SK-N-SH treated with all-trans-retinoic acid at 6 μM for 48 hours (cell line): ENCODE measurements around the gene COX7A1.

Source experiments
- ISL1 ChIP-seq: fragments of 250-450 bp; sonication (Bioruptor Pico); IDR thresholded peaks from 2 replicates; pipeline ENCODE4 v2.1.2; 2022; ENCODE audit warnings: mild to moderate bottlenecking, moderate library complexity
- PATZ1 ChIP-seq: fragments of 250-450 bp; sonication (Bioruptor Pico); IDR thresholded peaks from 2 replicates; pipeline ENCODE4 v1.8.0; 2020; ENCODE audit warnings: mild to moderate bottlenecking, moderate library complexity, borderline replicate concordance
- TOX ChIP-seq: fragments of 250-450 bp; sonication (Bioruptor Pico); IDR thresholded peaks from 2 replicates; pipeline ENCODE4 v1.8.0; 2021; ENCODE audit warnings: mild to moderate bottlenecking, moderate library complexity, borderline replicate concordance
- ZFP3 ChIP-seq: fragments of 250-450 bp; sonication (Bioruptor Pico); IDR thresholded peaks from 2 replicates; pipeline ENCODE4 v1.5.0; 2020; ENCODE audit warnings: mild to moderate bottlenecking, moderate library complexity
- ZNF8 ChIP-seq: fragments of 450-650 bp; formaldehyde crosslinking; IDR thresholded peaks from 2 replicates; pipeline ENCODE4 v1.5.0; 2020; ENCODE audit warnings: mild to moderate bottlenecking, moderate library complexity

GRCh38 chr19:36152019-36152351 is 262 bp downstream of the COX7A1 start:
- TF ChIP-seq PATZ1 (CRISPR knock-in tag): no peak
- no peak for TF ChIP-seq ISL1 (CRISPR knock-in tag)
- no peak for TF ChIP-seq ZFP3 (CRISPR knock-in tag)
- no peak for TF ChIP-seq ZNF8 (CRISPR knock-in tag)
- no peak for TF ChIP-seq TOX (CRISPR knock-in tag)
